ENCODE data around the gene GPALPP1.
A peak's percentile ranks its signal among the peaks of the same experiment; 100 is the strongest.

Gene GPALPP1

DNA sequence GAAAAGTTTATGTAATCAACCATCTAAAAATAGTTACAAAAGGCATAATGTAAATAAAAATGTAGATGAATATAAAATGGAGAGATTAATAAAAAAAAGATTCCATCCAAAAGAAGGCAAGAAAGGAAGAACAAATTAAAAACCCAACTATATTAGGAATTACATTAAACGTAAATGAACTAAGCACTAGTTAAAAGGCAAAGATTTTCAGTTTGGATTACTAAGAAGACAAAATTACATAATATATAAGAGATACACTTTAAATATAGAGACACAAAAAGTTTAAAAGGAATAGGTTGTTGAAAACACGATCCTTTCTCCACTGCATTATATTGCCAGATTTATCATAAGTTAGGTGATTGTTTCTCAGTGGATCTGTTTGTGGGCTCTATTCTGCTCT lies 27.3 kb upstream of the GPALPP1 start:
- no peak overlapping the region for H3K4me3 ChIP-seq (ENCODE audit: low read depth, low read length)
- DNase-seq (ENCODE audit: low read depth), result no peak
- TF ChIP-seq MYC (IDR thresholded peaks at IDR 0.05; ENCODE audit: low read depth, low read length) (no peak), POLR2A (IDR thresholded peaks at IDR 0.05; ENCODE audit: extremely low read depth, insufficient read length) (no peak)
- TF ChIP-seq, protein P1, sequence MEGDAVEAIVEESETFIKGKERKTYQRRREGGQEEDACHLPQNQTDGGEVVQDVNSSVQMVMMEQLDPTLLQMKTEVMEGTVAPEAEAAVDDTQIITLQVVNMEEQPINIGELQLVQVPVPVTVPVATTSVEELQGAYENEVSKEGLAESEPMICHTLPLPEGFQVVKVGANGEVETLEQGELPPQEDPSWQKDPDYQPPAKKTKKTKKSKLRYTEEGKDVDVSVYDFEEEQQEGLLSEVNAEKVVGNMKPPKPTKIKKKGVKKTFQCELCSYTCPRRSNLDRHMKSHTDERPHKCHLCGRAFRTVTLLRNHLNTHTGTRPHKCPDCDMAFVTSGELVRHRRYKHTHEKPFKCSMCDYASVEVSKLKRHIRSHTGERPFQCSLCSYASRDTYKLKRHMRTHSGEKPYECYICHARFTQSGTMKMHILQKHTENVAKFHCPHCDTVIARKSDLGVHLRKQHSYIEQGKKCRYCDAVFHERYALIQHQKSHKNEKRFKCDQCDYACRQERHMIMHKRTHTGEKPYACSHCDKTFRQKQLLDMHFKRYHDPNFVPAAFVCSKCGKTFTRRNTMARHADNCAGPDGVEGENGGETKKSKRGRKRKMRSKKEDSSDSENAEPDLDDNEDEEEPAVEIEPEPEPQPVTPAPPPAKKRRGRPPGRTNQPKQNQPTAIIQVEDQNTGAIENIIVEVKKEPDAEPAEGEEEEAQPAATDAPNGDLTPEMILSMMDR (IDR thresholded peaks at IDR 0.05; ENCODE audit: low read depth, low read length), result no peak
- TF ChIP-seq, protein P2, sequence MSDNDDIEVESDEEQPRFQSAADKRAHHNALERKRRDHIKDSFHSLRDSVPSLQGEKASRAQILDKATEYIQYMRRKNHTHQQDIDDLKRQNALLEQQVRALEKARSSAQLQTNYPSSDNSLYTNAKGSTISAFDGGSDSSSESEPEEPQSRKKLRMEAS (IDR thresholded peaks at IDR 0.05; ENCODE audit: low read depth, low read length), result no peak

DNA sequence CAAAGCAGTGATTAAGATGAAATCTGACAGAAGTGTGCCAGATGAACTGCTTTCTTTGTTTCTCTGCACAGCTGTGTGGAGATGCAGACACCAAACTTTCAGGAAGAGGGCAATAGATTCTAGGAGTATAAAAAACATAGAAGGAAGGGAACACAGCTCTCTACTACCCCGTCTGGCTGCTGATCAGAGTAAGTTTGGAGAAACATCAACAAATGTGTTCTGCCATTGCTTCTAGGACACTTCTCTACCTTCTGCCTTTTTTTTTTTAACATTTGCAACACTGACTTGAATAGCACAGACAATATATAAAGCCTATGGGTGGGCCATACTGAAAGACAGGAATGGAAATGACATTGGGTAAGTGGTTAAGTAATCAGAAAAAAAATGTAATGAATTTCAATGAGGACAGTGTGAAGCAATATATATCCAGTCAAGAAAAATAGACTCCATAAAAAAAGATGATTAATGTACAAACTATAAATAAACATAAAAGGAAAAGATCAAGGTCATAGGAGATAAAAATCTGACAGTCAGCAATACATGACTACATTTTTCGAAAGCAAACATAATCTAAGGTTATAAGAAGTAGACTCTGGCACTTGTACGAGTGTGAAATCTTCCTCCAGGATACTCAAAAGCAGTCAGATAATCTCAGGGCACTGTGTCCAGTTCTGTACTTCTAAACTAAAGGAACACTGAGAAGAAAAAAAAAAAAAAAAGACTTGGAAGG lies 21.5 kb upstream of the GPALPP1 start:
- H3K4me3 ChIP-seq (ENCODE audit: low read depth, low read length), result no peak overlapping the region
- TF ChIP-seq, protein P2 (IDR thresholded peaks at IDR 0.05; ENCODE audit: low read depth, low read length), result no peak
- no peak for TF ChIP-seq POLR2A (IDR thresholded peaks at IDR 0.05; ENCODE audit: extremely low read depth, insufficient read length)
- TF ChIP-seq, protein P1 (IDR thresholded peaks at IDR 0.05; ENCODE audit: low read depth, low read length), result no peak
- no peak for TF ChIP-seq MYC (IDR thresholded peaks at IDR 0.05; ENCODE audit: low read depth, low read length)
- no peak for DNase-seq (ENCODE audit: low read depth)

DNA sequence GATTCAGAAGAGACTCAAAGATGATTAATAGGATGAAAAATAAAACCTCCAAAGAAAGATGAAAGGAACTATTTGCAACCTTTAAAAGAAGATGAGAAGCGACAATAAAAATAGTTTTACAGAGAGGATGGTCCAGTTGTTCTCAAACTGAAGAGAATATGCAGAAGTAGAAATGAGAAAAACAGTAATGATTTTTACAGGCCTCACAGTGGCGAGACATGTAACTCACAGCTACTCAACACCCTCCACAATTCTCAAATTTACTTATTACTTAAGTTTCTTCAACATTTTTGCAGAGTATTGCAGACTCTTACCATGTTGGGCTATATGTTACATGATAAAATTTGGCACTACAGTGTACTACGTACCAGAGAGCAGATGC lies 20.9 kb upstream of the GPALPP1 start:
- DNase-seq (ENCODE audit: low read depth), result no peak
- TF ChIP-seq, protein P1 (IDR thresholded peaks at IDR 0.05; ENCODE audit: low read depth, low read length), result no peak
- no peak for TF ChIP-seq POLR2A (IDR thresholded peaks at IDR 0.05; ENCODE audit: extremely low read depth, insufficient read length)
- TF ChIP-seq, protein P2 (IDR thresholded peaks at IDR 0.05; ENCODE audit: low read depth, low read length), result no peak
- TF ChIP-seq MYC (IDR thresholded peaks at IDR 0.05; ENCODE audit: low read depth, low read length), result no peak
- H3K4me3 ChIP-seq (ENCODE audit: low read depth, low read length), result no peak overlapping the region

DNA sequence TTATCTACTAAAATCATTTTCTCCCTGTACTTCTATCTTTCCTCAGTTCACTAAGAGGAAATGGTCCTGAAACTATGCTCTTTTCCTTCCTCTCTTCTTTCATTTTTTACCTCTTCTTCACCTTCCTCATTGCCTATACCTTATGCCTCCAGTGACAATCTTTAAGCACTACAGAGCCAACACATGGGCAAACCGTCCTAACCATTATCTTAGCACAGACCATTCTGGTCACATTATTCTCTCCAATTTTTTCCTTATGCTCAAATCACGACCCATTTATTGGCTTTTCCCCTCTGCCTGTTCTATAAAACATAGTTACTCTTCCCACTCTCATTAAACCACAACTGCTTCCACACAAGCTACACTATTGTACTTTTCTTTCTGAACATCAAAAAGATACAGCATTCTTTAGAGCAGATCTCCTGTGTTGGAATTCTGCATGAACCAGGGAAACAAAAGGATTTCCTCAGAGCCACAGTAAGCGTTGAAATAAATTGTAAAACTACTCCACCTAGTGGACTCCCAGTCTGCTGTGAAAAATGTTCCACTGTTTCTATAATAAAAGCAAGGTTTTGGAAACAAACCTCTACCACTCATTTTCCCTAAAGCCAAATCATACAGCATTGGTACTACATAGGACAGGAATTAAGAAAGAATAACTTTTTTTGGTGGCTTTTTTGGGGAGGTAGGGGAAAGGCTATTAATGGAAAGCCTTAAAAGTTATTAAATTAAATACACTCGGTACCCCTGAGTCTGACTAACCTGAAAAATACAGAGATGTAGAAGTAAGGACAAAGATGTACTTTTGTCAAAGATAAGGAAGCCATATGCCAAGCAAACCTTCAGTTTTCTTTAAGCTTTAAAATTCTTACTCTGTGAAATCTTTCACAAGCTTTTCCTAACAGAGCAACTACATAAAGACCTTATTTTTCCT lies 19.5 kb upstream of the GPALPP1 start:
- no peak overlapping the region for H3K4me3 ChIP-seq (ENCODE audit: low read depth, low read length)
- peak; percentile 44 for DNase-seq (ENCODE audit: low read depth)
- TF ChIP-seq, protein P1 (IDR thresholded peaks at IDR 0.05; ENCODE audit: low read depth, low read length), result peak; percentile 59
- TF ChIP-seq POLR2A (IDR thresholded peaks at IDR 0.05; ENCODE audit: extremely low read depth, insufficient read length) (no peak), MYC (IDR thresholded peaks at IDR 0.05; ENCODE audit: low read depth, low read length) (no peak)

DNA sequence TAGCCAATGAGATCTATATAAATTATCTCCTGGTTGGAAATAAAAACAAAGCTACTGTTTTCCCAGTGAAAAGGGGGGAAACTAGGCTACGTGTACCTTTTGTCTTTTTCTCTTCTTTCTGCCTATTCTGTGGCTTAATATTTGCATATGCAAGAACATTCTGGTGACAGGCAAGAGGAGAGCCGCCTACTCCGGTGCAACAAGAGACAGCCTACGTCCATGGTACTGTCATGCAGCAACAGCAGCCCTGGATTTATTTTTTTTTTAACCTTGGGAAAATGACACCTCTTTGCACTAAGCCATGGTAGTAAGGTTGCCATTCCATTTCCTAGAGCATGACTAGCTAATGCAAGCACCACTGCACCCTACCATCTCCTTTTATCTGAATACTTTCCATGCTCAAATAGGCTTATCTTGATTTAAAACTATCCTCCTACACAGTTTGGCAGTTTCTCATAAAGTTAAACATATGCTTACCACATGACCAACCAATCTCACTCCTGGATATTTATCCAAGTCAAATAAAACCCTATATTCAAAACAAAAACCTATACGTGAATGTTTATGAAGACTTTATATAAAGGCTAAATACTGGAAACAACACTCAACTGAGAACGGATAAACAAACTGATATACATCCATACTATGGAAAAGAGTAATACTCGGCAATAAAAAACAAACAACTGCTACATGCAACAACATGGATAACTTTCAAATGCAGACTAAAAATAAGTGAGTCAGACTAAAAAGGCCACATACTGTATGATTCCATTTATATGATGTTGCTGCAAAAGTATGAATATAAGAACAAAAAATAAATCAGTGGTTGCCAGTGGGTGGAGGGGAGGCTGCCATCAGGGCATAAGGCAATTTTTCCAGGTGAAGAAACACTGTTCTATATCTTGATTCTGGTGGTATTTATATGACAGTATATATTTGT lies 17.4 kb upstream of the GPALPP1 start:
- DNase-seq (ENCODE audit: low read depth), result no peak
- H3K4me3 ChIP-seq (ENCODE audit: low read depth, low read length), result no peak overlapping the region
- TF ChIP-seq, protein P1 (IDR thresholded peaks at IDR 0.05; ENCODE audit: low read depth, low read length), result no peak
- TF ChIP-seq POLR2A (IDR thresholded peaks at IDR 0.05; ENCODE audit: extremely low read depth, insufficient read length), result no peak
- TF ChIP-seq, protein P2 (IDR thresholded peaks at IDR 0.05; ENCODE audit: low read depth, low read length), result no peak
- no peak for TF ChIP-seq MYC (IDR thresholded peaks at IDR 0.05; ENCODE audit: low read depth, low read length)

Measured in NB4 (cell line).